Right forelimb (tissue), 1 donor: ENCODE measurements around the gene CD22.

Experiments
- DNase-seq: peaks from one replicate; pipeline ENCODE4 v3.0.0-alpha.2; 2018

Gene CD22

GRCh38 chr19:35296644-35297514 is 32.1 kb upstream of the CD22 start:
- DNase-seq, result no peak

GRCh38 chr19:35297515-35297848 is 31.5 kb upstream of the CD22 start:
- DNase-seq, result no peak

- DNase-seq, result no peak
Observed at GRCh38 chr19:35297922-35298321, 31.1 kb upstream of the CD22 start.

GRCh38 chr19:35298561-35298972 is 30.4 kb upstream of the CD22 start:
- no peak for DNase-seq

- DNase-seq, result no peak
Observed at GRCh38 chr19:35299523-35300338, 29.3 kb upstream of the CD22 start.

GRCh38 chr19:35300339-35300649 is 28.7 kb upstream of the CD22 start:
- no peak for DNase-seq

GRCh38 chr19:35301961-35302360 is 27.0 kb upstream of the CD22 start:
- DNase-seq, result no peak

- DNase-seq, result no peak
Observed at GRCh38 chr19:35302446-35302845, 26.5 kb upstream of the CD22 start.

- no peak for DNase-seq
Observed at GRCh38 chr19:35303357-35303915, 25.6 kb upstream of the CD22 start.

GRCh38 chr19:35304036-35304435 is 25.0 kb upstream of the CD22 start:
- no peak for DNase-seq

GRCh38 chr19:35305181-35305580 is 23.8 kb upstream of the CD22 start:
- no peak for DNase-seq

GRCh38 chr19:35306473-35307246 is 22.3 kb upstream of the CD22 start:
- no peak for DNase-seq

- peak; percentile 55 for DNase-seq
Observed at GRCh38 chr19:35307931-35308330, 21.1 kb upstream of the CD22 start.

GRCh38 chr19:35308910-35309309 is 20.1 kb upstream of the CD22 start:
- no peak for DNase-seq

- DNase-seq, result peak; percentile 66
Observed at GRCh38 chr19:35309481-35310279, 19.3 kb upstream of the CD22 start.

- no peak for DNase-seq
Observed at GRCh38 chr19:35310331-35310730, 18.7 kb upstream of the CD22 start.

- DNase-seq, result no peak
Observed at GRCh38 chr19:35310811-35311465, 18.0 kb upstream of the CD22 start.

- no peak for DNase-seq
Observed at GRCh38 chr19:35311901-35312665, 16.9 kb upstream of the CD22 start.

- no peak for DNase-seq
Observed at GRCh38 chr19:35313587-35313986, 15.4 kb upstream of the CD22 start.

GRCh38 chr19:35314031-35314430 is 15.0 kb upstream of the CD22 start:
- DNase-seq, result no peak
